GM15510 (cell line): ENCODE results near the gene STK11.

Experiments used
- POLR2A ChIP-seq: IDR thresholded peaks from 3 replicates; pipeline ENCODE4 v1.6.1; 2011; ENCODE audit warnings: borderline replicate concordance; ENCODE audit not compliant: insufficient read length; ENCODE audit errors: extremely low read depth

Gene STK11

GRCh38 chr19:1164684-1165531, 40.7 kb upstream of the STK11 start:
- no peak for TF ChIP-seq POLR2A

GRCh38 chr19:1166872-1167573, 38.6 kb upstream of the STK11 start:
- TF ChIP-seq POLR2A: no peak

GRCh38 chr19:1167687-1168571, 37.6 kb upstream of the STK11 start:
- TF ChIP-seq POLR2A: no peak

GRCh38 chr19:1168572-1169410, 36.8 kb upstream of the STK11 start:
- no peak for TF ChIP-seq POLR2A

- no peak for TF ChIP-seq POLR2A
Observed at GRCh38 chr19:1169411-1169791, 36.2 kb upstream of the STK11 start.

GRCh38 chr19:1169921-1170885, 35.4 kb upstream of the STK11 start:
- TF ChIP-seq POLR2A: no peak

- no peak for TF ChIP-seq POLR2A
Observed at GRCh38 chr19:1170938-1171754, 34.4 kb upstream of the STK11 start.

- no peak for TF ChIP-seq POLR2A
Observed at GRCh38 chr19:1171755-1172352, 33.7 kb upstream of the STK11 start.

GRCh38 chr19:1172353-1173158, 33.0 kb upstream of the STK11 start:
- no peak for TF ChIP-seq POLR2A

- TF ChIP-seq POLR2A: no peak
Observed at GRCh38 chr19:1173159-1173844, 32.3 kb upstream of the STK11 start.
